ENCODE data around the gene NME3. TPM values are rescaled to one million over a fixed set of nuclear protein-coding genes. Genes with fewer than 3 reads are reported as not detected.
"Not testable (repeated sequence)": the region's sequence is repeated elsewhere in the genome, so short reads cannot be mapped to it uniquely, and the experiment has no call there.

NME3 gene
- total RNA-seq, 1 donor from 2014 or later: 56.9 TPM

DNA sequence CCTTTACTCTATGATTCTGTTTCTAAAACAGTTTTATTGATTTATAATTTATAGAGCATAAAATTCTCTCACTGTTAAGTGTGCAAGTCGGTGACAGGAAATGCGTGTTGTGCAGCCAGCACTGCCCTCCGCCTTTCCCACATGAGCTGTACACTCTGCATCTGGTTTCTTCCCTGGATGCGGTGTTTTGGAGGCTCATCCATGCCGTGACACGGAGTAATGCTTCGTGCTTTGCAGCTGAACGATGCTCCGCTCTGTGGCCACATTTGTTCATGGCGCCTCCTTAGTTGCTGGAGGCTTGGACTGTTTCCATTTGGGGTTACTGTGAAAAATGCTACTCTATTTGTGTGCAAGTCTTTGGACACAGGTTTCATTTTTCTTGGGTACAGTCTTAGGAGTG is 29.4 kb upstream of the NME3 start:
- DNase-seq (ENCODE audit: low read depth) (no peak), FAIRE-seq (no peak)
- H3K27me3 ChIP-seq (ENCODE audit: control insufficient read depth, insufficient read depth, low read length): no peaks in the 10 kb centered on the region
- no peaks in the 10 kb centered on the region for H3K36me3 ChIP-seq (ENCODE audit: control insufficient read depth, insufficient read depth, low read length)
- no peak overlapping the region for H3K4me3 ChIP-seq (ENCODE audit: low read depth, low read length)
- TF ChIP-seq, protein P1, sequence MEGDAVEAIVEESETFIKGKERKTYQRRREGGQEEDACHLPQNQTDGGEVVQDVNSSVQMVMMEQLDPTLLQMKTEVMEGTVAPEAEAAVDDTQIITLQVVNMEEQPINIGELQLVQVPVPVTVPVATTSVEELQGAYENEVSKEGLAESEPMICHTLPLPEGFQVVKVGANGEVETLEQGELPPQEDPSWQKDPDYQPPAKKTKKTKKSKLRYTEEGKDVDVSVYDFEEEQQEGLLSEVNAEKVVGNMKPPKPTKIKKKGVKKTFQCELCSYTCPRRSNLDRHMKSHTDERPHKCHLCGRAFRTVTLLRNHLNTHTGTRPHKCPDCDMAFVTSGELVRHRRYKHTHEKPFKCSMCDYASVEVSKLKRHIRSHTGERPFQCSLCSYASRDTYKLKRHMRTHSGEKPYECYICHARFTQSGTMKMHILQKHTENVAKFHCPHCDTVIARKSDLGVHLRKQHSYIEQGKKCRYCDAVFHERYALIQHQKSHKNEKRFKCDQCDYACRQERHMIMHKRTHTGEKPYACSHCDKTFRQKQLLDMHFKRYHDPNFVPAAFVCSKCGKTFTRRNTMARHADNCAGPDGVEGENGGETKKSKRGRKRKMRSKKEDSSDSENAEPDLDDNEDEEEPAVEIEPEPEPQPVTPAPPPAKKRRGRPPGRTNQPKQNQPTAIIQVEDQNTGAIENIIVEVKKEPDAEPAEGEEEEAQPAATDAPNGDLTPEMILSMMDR (IDR thresholded peaks at IDR 0.05; ENCODE audit: insufficient read depth, low read length, severe bottlenecking): no peak

DNA sequence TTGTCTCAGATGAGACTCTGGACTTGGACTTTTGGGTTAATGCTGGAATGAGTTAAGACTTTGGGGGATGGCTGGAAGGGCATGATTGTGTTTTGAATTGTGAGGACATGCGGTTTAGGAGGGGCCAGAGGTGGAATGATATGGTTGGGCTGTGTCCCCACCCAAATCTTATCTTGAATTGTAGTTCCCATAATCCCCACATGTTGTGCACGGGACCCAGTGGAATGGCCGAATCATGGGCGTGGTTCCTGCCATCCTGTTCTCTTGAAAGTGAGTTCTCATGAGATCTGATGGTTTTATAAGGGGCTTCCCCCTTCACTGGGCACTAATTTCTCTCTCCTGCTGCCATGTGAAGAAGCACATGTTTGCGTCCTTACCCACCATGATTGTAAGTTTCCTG is 27.9 kb upstream of the NME3 start:
- not testable (repeated sequence) for H3K4me3 ChIP-seq (ENCODE audit: low read depth, low read length); H3K36me3 ChIP-seq (ENCODE audit: control insufficient read depth, insufficient read depth, low read length); DNase-seq (ENCODE audit: low read depth); H3K27me3 ChIP-seq (ENCODE audit: control insufficient read depth, insufficient read depth, low read length); FAIRE-seq

DNA sequence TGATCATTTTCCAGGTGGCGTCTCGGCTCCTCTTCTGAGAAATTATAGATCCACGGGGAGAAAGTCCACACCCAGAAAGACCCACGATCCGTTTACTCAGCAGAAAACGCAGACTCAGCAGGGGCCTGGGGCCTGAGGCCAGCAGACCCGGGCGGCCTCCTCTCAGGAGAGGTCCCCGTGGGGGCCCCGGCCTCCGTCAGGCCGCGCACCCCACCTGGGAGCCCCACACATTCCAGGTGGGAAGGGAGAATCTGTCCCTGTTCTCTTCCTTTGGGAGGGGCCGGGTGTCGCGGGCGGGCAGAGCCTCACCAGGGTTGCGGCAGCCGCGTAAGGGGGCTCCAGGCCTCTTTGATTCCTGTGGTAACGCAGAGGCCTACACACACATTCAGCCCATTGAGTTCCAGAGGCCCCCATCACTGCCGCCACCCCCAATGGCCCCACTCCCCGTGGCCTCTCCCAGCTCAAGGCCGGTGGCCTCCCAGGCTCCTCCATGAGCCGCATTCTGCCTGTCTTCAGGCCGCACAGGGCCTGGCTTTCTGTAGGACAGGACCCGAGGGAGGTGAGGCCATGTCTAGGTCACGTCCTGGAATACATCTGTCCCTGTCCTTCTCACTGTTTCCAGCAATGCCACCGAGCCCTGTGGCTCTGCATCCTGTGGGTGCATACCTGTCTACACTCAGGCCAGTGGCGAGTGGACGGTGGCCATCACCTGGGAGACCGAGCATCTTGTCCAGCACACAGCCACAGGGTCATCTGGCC is 23.7 kb upstream of the NME3 start:
- H3K4me3 ChIP-seq (ENCODE audit: low read depth, low read length): no peak overlapping the region
- peaks cover 1% of the 10 kb centered on the region for H3K36me3 ChIP-seq (ENCODE audit: control insufficient read depth, insufficient read depth, low read length)
- no peak for FAIRE-seq
- no peak for DNase-seq (ENCODE audit: low read depth)
- no peaks in the 10 kb centered on the region for H3K27me3 ChIP-seq (ENCODE audit: control insufficient read depth, insufficient read depth, low read length)
- TF ChIP-seq, protein P1 (IDR thresholded peaks at IDR 0.05; ENCODE audit: insufficient read depth, low read length, severe bottlenecking): no peak

DNA sequence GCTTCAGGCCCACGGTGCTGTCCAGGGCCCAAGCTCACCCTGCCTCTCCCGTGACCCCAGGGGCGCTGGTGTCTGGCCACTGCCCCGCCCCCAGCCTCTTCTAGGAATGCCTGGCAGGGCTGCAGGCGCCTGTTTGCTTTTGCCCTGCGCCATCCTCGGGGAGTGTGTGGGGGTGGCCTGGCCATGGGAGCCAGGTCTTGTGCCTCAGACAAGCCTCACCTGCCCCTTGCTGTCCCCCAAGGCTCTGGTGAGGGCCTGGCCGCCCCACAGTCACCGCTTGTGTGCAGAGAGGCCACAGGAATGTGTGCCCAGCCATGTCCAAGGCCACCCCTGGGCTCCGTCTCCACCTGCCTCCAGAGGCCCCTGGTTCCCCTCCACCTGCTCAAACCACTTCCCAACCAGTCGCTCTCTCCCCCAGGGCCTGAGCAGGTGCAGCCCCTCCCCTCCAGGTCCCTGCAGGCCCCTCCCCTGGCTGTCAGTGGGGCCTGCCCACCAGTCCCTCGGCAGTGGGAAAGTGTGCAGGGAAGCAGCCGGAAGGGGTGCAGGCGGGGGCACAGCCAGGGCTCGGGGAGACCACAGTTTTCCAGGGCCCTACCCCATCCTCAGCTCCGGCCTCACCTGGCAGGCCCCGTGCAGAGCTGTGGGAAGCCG is 23.0 kb upstream of the NME3 start:
- TF ChIP-seq, protein P1 (IDR thresholded peaks at IDR 0.05; ENCODE audit: insufficient read depth, low read length, severe bottlenecking): no peak
- FAIRE-seq (no peak), DNase-seq (ENCODE audit: low read depth) (no peak)
- no peak overlapping the region for H3K4me3 ChIP-seq (ENCODE audit: low read depth, low read length)
- peaks cover 2% of the 10 kb centered on the region for H3K36me3 ChIP-seq (ENCODE audit: control insufficient read depth, insufficient read depth, low read length)
- H3K27me3 ChIP-seq (ENCODE audit: control insufficient read depth, insufficient read depth, low read length): no peaks in the 10 kb centered on the region

DNA sequence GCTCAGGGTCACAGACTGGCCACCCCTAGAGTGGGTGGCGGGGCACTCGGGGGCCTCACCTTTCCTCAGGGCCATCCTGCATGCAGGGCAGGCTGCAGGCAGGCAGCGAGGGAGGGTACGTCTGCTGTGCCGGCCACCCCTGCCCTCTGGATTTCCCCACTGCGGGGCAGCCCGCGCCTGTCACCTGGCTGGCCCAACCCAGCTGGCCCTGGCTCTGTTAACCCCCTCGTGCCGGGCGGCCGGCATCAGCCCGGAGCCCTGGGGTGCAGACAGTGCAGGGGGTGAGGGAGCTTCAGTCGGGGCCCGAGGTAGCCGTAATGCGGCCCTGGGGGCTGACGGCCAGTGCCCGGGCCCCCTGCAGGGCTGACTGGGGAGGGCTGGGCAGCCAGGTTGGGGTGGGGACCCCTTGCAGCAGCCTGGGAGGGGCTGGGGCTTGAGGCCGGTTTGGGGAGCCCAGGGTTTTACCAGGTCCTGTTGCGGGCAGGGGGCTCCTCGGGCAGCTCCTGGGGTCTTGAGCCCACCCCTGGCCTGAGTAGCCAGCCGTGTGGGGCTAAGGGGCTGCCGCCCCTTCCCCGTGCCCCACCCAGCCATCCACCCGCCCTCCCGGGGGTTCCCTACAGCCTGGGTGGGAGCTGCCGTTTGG is 22.4 kb upstream of the NME3 start, which contains the start of gene IGFALS:
Gene IGFALS, minus strand, starts transcription at position 128 of the 643 bp plus-strand sequence. Its CDS starts 53 bp downstream, at position 75.
- no peak within 1 kb of the TSS for H3K4me3 ChIP-seq (ENCODE audit: low read depth, low read length)
- no peaks in the 10 kb centered on the region for H3K27me3 ChIP-seq (ENCODE audit: control insufficient read depth, insufficient read depth, low read length)
- peaks cover 5% of the 10 kb centered on the region for H3K36me3 ChIP-seq (ENCODE audit: control insufficient read depth, insufficient read depth, low read length)
- TF ChIP-seq, protein P1 (IDR thresholded peaks at IDR 0.05; ENCODE audit: insufficient read depth, low read length, severe bottlenecking): no peak
- DNase-seq (ENCODE audit: low read depth) (no peak), FAIRE-seq (no peak)
